GM12891 (cell line): ENCODE results near the gene AHRR.

ENCODE experiments used
- DNase-seq: peaks from one replicate; pipeline ENCODE4 v3.0.0; 2011; ENCODE audit warnings: low spot score; ENCODE audit not compliant: insufficient read length
- FAIRE-seq: peaks from 2 replicates; lab custom pipeline; 2011; peaks lifted over from hg19 to GRCh38; lab: Jason Lieb, UNC
- PAX5 ChIP-seq: IDR thresholded peaks from 2 replicates; pipeline ENCODE4 v1.6.1; 2011; ENCODE audit warnings: low read length, moderate library complexity, mild to moderate bottlenecking; ENCODE audit not compliant: insufficient read depth, severe bottlenecking
- POLR2A ChIP-seq: IDR thresholded peaks from 2 replicates; pipeline ENCODE4 v1.6.1; 2011; ENCODE audit warnings: low read depth, low read length, control low read depth
- POLR2AphosphoS5 ChIP-seq: IDR thresholded peaks from 2 replicates; pipeline ENCODE4 v1.6.1; 2011; ENCODE audit warnings: low read depth, low read length, control low read depth
- POU2F2 ChIP-seq: IDR thresholded peaks from 2 replicates; pipeline ENCODE4 v1.6.1; 2011; ENCODE audit warnings: low read depth, mild to moderate bottlenecking, control low read depth, low read length, moderate library complexity
- SPI1 ChIP-seq: IDR thresholded peaks from 2 replicates; pipeline ENCODE4 v1.6.1; 2011; ENCODE audit warnings: low read depth, low read length, control low read depth
- TAF1 ChIP-seq: IDR thresholded peaks from 2 replicates; pipeline ENCODE4 v1.6.1; 2011; ENCODE audit warnings: low read depth, low read length, control low read depth

Gene AHRR

DNA sequence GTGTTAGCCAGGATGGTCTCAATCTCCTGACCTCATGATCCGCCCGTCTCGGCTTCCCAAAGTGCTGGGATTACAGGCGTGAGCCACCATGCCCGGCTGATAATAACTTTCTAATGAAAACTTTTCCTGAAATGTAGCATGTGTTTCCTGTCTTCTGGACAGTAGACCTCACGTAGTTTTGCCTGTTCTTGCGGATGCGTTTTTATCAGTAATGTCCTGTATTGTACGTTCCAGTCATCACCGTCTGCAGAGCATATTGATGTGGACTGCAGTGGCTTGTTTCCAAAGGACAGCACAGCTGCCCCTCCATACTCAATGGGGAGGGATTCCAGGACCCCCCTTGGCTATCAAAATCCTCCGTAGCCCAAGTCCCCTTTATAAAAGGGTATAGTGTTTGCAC lies 134.3 kb downstream of the AHRR start:
- no peak for TF ChIP-seq PAX5
- TF ChIP-seq POLR2AphosphoS5 = no peak
- TF ChIP-seq POU2F2 = no peak
- no peak for TF ChIP-seq TAF1
- TF ChIP-seq SPI1 = no peak
- TF ChIP-seq POLR2A = no peak
- no peak for FAIRE-seq
- DNase-seq = no peak

DNA sequence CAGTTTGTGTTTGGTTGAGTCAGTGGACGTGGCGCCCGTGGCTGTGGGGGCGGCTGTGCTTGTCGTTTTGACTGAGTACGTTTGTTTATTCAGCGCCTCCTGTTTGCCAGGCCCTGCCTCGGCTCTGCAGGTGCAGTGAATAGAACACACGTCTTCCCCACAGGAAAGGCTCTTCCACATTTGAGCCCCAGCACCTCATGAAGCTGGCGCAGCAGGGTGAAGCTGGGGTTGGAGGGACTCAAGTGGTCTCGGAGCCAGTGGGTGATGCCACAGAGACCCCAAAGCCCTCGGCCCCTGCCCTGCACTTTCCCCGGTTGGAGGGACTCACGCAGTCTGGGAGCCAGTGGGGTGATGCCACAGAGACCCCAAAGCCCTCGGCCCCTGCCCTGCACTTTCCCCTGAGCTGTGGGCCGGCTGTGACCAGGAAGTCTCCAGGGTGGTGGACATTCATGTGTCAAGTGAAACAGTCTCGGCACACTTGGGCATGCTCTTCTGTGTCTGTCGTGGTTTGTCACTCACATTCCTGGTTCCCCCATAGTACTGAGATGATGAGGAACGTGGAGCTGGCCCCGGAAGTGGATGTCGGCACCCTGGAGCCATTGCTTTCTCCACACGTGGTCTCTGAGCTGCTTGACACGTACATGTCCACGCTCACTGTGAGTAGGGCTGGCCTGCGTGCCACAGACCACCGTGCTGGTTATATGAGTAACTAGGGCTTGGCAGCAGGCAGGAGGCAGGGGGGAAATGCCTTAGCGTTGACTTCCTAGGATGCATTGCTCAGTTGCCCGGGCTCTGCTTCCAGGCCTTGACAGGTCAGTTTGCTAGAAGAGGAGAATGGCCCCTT lies 135.1 kb downstream of the AHRR start:
- TF ChIP-seq SPI1 (no peak), POU2F2 (no peak), POLR2A (no peak), POLR2AphosphoS5 (no peak), PAX5 (no peak), TAF1 (no peak)
- DNase-seq = no peak
- no peak for FAIRE-seq

DNA sequence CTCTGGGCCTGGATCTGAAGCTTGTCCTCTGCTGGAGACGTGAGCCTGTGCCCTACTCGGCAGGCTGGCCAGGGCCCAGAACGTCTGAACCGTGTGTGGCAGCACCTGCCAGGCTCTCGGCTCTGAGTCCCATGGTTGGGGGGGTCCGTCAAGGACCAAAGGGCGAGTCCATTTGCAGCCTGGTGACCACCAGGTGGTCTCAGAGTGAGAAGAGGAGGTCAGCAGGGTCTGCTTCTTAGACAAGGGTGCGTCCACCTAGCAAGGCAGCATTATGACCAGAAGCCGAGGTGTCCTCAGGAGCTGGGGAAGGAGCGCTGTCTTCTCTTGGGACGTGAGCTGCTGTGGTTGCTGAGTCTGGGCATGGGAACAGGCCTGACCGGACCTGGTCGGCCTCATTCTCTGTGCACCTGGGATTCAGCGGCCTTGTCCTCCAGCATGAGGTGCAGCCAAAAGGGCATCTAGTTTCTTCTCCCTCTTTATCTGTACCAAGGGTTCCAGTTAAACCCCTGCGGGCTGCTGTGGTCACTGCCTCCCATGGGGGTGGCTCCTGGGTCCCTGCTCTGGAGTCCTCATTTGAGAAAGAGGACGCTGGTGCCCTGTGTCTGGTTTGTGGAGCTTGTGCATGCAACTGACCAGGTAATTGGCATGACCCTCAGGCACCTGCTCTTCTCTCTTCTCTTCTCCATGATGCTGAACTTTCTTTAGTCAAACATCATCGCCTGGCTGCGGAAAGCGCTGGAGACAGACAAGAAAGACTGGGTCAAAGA lies 135.9 kb downstream of the AHRR start:
- DNase-seq = no peak
- FAIRE-seq = no peak
- TF ChIP-seq POLR2AphosphoS5 = no peak
- TF ChIP-seq POU2F2 = no peak
- no peak for TF ChIP-seq POLR2A
- TF ChIP-seq SPI1 = no peak
- no peak for TF ChIP-seq TAF1
- TF ChIP-seq PAX5 = no peak

DNA sequence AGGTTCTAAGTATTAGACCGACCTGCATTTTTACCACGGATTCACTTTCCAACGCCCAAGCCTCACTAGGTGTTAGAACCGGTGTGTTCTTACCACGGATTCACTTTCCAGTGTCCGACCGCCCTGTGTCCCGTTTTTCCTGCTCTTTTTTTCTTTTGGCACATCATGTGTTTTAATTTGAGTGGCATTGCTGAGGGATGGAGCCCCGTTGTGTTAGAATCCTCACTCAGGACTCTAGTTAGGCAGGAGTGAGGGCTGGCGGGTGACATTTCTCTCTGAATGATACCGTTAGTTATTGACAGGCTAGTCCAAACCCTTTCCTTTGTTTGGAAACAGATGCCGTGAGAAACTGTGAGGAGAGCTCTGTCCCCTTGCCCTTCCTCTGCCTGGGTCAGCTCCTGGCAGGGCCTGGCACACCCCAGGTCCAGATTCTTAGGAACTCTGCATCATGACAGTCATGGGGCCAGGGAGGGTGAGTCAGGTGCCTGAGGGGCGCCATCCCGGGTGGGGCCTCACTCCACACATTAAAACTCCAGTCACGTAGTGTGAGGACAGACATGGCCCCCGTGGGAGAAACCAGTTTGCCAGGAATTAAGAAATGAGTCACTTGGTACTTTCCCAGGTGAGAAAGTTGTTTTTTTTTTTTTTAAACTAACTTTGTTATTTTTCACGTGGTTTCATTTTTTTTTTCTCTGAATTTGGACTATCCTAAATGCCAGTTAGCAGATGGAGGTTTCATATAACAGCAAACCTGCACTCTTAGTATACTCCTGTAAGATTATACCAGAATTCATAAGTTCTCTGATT lies 137.2 kb downstream of the AHRR start:
- DNase-seq = no peak

DNA sequence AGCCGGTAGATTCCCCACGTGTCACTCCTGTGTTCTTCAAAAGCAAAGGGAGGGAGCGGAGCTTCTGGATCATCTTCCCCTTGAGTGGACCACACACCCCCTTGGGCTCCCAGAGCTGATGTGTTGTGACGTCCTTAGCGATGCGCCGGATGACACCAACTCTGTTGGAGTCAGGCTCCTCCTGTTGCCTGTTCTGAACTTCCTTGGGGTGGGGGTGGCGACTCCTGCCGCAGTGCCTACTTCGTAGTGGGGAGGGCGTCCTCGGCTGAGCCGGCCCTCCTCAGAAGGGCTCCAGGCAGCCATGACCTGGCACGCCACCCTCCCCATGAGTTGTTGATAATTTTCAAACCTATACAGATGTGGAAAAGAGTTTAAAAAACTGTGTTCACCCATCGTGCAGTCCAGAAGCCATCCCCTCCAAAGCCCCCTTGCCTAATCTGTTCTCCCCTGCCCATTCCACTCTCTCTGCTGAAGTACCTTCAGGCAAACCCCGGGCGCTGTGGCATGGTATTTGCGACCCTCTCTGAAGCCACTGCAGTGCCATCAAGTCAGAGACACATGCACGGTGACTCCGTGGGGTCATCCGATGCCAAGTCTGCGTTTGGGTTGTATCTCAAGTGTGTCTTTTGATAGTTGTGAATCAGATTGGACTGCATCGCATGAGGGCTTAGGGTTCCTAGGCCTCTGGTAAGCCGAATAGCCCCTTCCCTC lies 138.2 kb downstream of the AHRR start:
- no peak for TF ChIP-seq PAX5
- TF ChIP-seq TAF1 = no peak
- TF ChIP-seq SPI1 = no peak
- TF ChIP-seq POLR2AphosphoS5 = no peak
- no peak for TF ChIP-seq POU2F2
- no peak for TF ChIP-seq POLR2A
- DNase-seq (no peak), FAIRE-seq (no peak)

More for the DNA sequence above, 137.2 kb downstream of the AHRR start:
- no peak for FAIRE-seq
- TF ChIP-seq PAX5 = no peak
- no peak for TF ChIP-seq POU2F2
- no peak for TF ChIP-seq SPI1
- no peak for TF ChIP-seq POLR2A
- no peak for TF ChIP-seq TAF1
- TF ChIP-seq POLR2AphosphoS5 = no peak

DNA sequence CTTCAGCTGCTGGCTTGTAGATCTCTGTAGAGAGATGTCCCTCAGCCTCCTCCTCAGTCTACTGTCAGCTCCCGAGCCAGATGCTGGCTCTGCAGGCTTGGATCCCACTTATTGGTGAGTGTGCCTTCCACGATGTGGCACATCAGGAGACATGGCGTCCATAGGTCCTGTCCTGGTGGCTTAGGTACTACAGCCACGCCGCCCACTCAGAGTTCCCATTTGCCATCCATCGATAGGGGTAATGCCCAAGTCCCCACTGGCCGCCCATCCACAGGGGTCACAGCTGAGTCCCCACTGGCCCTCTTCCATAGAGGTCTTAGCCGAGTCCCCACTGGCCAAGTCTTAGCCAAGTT lies 138.7 kb downstream of the AHRR start:
- no peak for TF ChIP-seq SPI1
- TF ChIP-seq POU2F2 = no peak
- TF ChIP-seq TAF1 = no peak
- TF ChIP-seq POLR2AphosphoS5 = no peak
- no peak for TF ChIP-seq POLR2A
- no peak for TF ChIP-seq PAX5
- FAIRE-seq (no peak), DNase-seq (no peak)

DNA sequence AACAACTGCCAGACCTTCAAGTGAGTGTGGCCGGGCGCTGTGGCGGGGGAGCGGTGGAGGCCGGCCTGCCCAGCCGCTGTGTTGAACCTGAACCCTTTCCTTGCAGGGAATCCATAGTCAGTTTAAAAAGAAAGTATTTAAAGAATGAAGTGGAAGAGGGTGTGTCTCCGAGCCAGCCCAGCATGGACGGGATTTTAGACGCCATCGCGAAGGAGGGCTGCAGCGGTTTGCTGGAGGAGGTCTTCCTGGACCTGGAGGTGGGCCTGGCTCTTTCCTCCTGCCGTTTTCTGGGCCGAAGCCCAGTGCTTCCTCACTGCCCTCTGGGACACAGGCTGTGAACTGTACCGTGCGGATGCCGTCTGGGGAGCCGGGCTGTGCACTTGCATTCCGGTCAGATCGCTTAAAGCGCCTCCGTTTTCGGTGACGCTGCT lies 140.6 kb downstream of the AHRR start:
- TF ChIP-seq SPI1 (no peak), POLR2A (no peak), POLR2AphosphoS5 (no peak), TAF1 (no peak), POU2F2 (no peak), PAX5 (no peak)

DNA sequence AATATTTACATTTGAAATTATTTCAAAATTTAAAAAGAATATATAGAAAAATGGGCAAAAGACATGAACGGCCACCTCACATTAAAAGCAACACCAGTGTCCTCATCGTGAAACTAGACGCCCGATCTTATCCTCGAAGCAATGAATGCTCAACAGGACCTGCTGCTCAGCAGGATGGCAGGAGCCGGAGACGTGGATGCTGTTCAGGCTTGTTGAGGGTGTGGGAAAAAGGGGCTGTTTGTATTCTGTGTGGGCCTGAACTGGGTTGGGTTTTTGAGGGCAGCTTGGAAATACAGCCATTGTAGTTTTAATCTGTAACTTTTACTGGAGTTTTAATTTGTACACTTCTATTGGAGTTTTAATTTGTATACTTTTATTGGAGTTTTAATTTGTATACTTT lies 141.8 kb downstream of the AHRR start:
- TF ChIP-seq POLR2A = no peak
- TF ChIP-seq POLR2AphosphoS5 = no peak
- no peak for TF ChIP-seq POU2F2
- no peak for TF ChIP-seq PAX5
- TF ChIP-seq TAF1 = no peak
- no peak for TF ChIP-seq SPI1
- no peak for FAIRE-seq
- DNase-seq = no peak

More for the DNA sequence above, 140.6 kb downstream of the AHRR start:
- DNase-seq (no peak), FAIRE-seq (no peak)
